Islet of Langerhans (tissue), 1 donor: Measurements from ENCODE around the gene SMIM24.
"Not testable (repeated sequence)": the region's sequence is repeated elsewhere in the genome, so short reads cannot be mapped to it uniquely, and the experiment has no call there.

Source experiments
- FAIRE-seq: peaks from one replicate; lab custom pipeline; 2011; peaks lifted over from hg19 to GRCh38; lab: Jason Lieb, UNC

Gene SMIM24

DNA sequence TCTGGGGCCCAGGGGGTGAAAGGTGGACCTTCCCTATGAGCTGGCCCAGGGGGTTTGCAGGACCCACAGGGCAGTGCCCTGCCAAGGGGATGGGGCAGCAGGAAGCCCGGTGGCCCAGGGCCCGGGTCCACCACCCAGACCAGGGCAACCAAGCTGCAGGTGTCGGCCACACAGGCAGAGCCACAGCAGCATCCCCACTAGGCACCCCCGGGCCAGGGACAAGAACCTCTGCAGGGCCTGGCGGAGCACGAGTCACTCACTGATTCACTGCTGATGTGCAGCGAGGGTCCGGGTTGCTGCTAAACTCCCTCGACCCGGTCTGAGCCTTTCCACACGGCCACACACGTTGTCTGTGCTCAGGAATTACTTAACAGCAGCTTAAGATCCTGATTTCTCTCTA, 34.6 kb upstream of the SMIM24 start:
- FAIRE-seq = no peak

DNA sequence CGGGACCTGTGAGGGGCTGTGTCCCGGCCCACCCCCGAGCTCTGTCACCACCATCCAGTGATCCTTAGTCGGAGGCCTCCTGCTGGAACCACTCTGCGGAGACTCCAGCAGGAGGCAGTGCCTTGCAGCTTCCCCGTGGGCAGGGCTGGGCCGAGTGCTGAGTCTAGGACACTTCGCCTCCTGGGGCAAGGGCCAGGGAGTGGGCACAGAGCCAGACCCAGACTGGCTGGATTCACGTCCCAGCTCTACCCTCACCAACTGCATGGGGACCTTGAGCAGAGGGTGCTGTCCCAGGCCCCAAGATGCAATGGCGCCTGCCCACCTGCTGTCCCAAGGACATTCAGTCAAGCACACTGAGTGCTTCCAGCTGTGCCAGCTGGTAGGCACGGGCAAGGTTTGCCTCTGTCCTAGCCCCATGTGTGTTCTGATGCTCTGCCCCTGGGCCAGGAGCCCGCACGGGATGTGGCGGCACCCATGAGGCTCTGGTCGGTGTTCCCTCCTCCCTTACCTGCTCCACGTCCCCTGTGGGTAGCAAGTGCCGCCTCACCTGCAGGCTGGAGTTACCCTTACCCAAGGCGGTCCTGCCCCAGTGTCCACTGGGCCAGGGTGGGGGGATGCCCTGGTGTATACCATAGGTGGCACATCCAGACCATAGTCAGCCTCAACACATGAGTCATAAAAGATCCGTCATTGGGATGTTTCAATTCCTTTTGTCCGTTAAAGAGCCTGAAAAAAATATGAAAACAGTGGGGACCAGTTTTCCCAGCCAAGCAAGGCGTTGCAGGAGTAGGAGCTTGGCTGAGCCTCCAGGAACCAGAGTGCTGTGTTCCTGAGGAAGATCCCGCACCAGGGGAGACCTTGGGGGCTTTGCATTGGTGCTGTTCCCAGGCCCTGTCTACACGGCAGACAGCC, 33.2 kb upstream of the SMIM24 start:
- no peak for FAIRE-seq

DNA sequence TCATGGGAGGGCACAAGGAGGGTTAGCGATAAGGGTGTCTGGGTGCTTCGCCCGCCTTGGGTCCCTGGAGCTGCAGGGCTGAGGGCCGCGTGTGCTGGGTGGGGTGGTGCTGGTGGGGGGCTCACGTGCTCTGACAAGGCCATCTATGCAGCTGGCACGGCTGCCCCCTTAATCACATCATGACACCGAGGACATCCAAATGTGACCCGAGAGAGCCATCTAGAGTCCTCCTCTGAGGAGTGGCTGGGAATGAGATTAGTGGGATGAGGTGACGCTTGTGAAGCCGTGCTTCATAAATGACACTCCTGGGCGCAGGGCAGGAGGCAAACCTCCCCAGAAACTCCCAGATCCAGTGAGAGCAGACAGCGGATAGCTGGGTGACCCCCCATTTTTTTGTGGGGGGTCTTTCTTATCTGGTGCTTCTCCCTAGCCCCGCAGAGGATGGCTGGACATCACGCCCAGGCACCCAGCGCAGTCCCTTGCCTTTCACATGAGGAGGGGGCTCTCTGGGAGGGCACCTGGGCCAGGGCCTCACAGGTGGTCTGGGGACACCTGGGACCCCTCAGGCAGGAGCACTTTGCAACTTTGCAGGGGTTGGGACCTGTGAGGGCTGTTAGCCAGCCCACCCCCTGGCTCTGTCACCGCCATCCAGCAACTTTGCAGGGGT, 32.4 kb upstream of the SMIM24 start:
- no peak for FAIRE-seq

DNA sequence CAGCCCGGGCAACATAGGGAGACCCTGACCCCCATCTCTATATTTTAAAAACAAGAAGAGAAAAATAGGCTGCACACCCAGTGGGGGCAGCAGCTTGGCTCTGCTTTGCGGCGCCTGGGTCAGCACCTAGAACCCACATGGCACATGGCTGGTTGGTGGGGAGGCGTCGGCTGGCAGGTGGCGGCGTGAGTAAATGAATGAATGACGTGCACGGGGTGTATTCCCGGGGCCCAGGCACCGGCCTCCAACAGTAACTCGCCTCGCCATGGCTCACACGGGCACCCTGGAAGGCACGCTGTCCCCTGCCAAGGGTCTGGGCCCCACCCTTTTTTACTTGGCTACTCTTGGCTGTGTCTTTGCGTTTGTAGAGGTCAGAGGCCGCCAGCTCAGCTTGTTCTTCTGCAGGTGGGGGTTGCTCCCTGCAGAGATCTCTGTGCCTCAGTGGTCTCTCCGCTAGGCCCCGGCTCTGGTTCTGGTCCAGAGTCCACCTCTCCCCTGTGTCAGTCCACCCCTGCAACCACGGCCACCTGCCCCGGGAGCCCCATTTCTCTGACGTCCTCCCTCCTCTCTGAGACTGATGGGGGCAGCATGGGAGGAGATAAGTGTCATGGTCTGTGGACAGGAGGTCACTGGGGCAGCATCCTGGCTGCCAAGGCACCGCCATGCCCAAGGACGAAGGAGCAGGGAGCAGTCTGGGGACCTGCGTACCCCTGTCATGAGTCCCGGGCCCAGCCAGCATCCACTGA, 31.4 kb upstream of the SMIM24 start:
- no peak for FAIRE-seq

DNA sequence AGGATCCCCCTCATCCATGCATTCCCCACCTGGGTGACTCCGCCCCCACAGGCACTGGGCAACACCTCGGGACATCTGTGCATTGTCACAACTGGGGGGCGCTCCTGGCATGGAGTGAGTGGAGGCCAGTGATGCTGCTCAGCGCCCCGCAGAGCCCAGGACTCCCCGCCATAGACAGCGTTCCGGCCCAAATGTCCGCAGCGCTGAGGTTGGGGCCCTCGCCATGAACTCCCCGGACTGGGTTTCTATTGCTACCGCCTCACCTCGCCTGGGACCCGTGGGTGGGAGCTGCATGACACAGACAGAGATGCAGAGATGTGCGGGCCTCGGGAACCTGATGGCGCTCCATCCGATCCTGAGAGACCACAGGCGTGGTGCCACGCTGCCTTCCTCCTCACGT, 30.4 kb upstream of the SMIM24 start:
- FAIRE-seq = no peak

DNA sequence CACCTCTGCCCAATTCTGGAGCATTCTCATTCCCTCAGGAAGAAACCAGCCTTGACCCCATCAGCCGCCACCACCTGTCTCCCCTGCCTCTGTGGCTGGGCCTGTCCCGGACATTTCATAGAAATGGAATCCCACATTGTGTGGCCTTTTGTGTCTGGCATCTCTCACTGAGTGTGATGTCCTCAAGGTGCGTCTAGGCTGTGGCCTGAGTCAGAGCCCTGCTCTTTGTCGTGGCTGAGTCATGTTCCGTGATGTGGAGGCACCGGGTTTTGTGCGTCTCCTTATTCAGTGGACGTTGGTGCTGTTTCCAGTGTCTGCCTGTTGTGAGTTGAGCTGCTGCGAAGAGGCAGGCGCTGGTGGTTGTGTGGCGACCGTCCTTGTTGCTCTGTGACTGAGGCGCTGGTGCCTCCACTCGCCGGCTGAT, 29.3 kb upstream of the SMIM24 start:
- FAIRE-seq = no peak

DNA sequence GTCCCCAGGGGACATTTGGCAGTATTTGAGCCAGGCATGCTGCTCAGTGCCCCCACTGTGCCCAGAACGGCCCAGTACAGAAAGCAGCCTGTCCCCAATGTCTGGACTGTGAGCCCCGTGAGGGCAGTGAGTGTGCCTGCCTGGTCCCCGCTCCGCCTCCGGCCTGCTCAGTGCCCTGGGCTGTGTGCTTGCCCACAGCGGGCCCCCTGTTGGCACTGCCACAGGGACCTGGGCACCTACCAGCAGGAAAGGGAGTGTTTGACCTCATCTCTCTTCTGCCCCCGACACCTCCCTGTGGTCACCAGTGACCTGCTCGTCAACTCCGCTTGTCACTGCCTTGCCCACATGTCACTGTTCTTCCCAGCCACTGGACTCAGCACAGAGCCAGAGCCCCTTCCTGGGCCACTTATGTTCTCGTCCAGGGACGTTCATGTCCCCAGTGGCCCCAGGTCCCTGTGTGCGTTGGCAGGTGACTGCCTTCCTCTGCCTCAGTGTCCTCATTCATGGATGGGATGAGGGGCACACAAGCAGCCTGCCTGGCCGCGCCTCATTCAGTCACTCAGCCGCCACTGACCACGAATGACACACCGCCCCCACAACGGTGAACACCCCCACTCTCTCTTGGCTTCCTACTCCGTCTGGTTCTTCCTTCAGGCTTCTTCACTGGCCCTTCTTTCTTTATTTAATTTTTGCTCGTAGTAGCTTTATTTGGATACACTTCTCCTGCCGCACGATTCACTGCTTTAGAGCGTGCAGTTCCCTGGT, 28.6 kb upstream of the SMIM24 start:
- FAIRE-seq = no peak

DNA sequence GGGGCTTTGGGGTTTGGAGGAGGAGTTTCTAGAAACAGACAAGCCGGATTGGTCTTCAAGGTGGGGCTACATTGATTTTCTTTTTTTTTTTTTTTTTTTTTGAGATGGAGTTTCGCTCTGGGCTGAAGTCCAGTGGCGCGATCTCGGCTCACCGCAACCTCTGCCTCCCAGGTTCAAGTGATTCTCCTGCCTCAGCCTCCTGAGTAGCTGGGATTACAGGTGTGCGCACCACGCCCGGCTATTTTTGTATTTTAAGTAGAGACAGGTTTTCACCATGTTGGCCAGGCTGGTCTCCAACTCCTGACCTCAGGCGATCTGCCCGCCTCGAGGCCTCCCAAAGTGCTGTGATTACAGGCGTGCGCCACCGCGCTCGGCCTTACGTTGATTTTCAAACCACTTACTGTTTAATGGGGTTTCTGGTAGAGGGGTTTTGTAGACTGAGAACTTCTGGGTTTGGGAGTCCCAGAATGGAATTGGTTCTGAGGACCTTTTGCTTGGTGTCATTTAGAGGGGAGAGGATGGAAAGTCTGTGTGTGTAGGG, 27.9 kb upstream of the SMIM24 start:
- FAIRE-seq = not testable (repeated sequence)

DNA sequence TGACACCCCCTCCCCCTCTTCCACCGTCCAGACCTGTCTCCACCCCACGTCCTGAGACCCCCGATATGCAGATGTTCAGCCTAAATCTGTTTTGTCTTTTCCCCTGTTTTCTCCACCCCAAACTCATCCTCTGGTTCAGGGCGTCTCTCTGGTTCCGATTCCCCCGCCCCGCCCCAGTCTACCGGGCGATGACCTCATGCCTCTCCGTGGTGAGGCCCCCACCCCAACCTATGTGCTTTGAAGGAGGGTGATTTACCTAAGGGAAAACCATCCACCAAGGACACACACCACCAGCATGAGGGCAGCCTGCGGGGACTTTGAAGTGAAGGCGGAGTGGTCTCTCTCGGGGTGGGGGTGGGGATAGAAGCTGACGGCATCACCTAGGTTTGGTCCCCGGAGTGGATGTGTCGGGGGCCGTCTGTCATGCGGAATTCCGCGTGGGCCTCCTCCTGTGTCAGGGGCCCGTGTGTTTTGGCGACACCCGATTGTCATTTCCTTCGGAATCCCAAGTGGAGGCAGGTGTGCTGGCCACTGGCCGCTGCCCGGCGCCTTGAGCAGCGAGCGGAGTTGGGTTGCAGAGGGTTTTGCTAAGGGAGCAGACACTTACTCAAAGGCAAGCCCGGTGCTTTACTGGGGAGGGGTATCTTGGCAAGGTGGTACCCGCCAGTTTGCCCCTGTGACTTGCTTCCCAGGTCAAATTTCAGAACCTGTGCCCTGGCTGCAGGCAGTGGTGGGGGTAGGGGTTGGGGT, 27.2 kb upstream of the SMIM24 start:
- FAIRE-seq = no peak

DNA sequence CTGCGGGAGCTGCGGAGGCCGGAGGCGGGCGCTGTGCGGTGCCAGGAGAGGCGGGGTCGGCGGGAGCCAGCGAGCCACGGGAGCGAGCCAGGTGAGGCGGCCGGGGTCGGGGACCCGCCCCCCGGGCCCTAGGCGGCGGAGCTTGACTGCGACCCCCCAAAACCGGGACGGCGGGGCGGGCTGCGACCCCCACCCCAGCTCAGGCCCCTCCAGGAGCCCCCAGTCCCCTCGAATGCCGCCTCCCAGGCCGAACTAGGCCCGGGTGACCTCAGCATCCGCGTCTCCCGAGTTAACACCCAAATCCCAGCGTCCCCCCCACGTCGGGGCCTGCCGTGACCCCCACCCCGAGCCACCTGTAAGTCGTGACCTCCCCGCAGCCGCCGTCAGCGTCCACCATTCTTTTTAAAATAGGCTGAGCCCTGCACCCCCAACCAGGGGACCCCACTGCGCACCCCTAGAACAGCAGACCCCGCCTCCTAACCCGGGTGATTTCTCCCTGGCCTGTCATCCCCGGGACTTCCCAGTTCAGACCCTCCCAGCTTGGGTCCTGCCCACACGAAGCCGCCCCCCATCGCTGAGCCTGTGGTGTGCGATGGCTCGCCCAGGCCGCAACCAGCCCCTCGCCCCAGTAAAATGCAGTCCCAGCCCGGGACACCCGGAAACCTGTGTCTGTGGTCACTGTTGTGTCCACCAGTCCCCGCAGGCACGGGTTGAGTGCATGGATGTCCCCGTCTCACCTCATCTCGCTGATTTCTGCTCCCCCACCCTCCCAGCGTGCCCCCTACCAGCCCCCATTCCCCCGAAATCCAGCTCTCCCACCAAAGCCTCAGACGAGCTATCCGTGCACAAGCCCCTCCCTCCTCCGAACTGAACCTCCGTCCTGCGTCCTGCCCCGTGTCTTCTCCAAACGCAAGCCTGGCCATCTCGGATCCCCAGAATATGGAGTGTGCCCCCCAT, 26.3 kb upstream of the SMIM24 start:
- FAIRE-seq = no peak

DNA sequence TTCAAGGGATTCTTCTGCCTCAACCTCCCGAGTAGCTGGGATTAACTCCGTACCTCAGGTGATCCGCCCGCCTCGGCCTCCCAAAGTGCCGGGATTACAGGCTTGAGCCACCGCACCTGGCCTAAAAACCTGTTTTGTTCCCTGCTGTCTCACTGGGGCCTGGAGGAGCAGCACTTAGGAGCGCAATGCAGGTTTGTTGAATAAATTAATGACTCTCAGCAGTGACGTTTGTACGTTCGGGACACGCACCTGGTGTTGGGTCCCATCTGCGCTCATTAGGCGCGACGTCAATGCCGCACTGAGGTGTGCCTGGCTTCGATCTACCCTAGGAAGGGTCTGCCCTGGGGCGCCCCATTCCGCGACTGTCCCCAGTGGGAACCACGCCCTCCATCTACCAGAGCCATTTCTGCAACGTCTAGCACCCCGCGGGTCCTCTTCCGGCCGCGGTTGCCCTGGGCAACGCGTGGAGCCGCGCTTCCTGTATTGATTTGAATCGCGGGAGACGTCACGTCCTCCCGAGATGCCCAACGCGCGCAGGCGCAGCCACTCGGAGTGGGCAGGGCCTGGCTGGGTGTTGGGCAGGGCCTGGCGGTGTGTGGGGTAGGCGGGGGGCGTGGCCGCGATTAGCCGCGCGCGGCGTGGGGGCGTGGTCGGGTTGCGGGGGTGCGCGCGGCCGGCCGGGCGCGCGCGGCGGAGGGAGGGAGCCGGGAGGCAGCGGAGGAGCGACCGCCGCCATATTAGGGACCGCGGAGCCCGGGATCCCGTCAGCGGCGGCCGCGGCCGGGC, 25.5 kb upstream of the SMIM24 start, which contains the start of gene FZR1:
Gene FZR1 (plus strand): TSS at position 714 of the 786 bp plus-strand sequence. CDS start 16,679 bp downstream, outside the sequence.
- no peak for FAIRE-seq

DNA sequence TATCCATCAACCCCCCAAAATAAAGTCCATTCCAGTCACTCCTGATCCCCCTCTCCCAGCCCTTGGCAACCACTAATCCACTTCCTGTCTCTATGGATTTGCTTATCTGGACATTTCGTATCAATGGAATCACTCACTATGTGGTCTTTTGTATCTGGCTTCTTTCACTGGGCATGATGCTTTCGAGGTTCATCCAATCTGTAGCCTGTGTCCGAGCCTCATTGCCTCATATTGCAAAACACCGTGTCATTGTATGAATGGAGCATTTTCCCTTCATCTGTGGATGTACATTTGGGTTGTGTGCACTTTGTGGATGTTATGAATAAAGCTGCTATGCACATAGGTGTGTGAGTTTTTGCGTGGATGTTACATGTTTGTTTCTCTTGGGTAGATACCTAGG, 24.4 kb upstream of the SMIM24 start:
- FAIRE-seq = no peak

DNA sequence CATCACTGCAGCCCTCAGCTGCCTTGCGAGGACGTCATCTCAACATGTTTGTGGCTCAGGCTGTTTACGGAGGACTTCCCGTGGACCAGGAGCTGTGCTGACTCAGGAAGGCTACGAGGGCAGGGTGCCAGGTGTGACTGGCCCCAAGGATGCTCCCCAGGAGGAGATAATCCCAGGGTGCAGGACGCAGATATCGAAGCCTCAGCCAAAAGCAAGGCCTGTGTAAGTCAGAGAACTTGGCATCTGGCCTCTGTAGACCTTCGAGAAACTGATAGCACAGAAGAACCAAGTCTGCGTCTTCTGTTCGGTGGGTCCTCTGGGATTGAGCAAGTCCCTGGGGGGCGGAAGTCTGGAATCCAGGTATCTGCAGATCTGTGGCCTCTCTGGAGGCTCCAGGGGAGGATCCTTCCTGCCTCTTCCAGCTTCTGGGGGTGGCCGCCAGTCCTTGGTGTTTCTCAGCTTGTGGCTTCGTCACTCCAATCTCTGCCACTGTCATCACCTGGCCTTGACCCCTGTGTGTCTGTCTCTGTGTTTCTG, 22.8 kb upstream of the SMIM24 start:
- no peak for FAIRE-seq

DNA sequence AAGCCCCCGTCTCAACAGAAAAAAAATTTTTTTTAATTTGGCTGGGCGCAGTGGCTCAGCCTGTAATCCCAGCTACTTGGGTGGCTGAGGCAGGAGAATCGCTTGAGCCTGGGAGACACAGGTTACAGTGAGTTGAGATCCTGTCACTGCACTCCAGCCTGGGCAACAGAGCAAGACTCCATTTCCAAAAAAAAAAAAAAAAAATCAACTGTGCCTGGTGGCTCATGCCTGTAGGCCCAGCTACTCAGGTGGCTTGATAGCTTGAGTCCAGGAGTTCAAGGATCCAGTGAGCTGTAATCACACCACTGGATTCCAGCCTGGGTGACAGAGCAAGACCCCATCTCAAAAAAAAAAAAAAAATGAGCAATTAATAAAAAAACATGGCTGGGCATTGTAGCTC, 21.5 kb upstream of the SMIM24 start:
- FAIRE-seq = no peak

DNA sequence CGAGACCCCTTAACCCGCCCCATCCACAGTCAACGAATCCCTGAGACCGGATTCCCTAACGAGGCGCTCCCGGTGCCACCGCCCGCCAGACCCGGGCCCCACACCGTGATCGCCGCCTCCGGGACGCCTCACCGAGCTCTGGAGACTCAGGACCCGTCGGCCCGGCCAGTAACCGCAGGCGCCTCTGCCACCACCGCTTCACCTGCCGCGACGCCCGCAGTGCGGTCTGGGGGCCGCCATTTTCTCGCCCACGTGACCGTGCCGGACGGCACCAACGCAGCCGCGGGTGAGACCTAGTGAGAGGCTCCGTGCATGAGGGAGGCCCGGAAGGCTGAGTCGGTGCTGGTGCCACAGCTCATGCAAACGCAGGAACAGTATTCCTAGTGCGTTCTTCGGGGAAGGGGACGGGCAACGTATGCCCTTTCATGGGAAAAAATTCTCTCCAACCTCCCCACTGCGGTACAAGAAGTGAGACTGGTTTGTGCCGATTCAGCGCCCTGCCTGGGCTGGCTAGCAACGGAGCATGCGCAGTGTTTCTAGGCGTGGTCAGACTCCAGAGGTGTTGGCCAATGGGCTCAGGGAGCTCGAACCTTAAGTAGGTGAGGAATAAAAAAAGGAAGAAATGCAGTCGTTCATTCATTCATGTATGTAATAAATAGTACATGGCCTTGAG, 20.2 kb upstream of the SMIM24 start, which contains the start of gene DOHH:
Gene DOHH (minus strand): TSS at position 246 of the 673 bp plus-strand sequence. CDS start 3,860 bp downstream, outside the sequence.
- FAIRE-seq = peak; percentile 92

DNA sequence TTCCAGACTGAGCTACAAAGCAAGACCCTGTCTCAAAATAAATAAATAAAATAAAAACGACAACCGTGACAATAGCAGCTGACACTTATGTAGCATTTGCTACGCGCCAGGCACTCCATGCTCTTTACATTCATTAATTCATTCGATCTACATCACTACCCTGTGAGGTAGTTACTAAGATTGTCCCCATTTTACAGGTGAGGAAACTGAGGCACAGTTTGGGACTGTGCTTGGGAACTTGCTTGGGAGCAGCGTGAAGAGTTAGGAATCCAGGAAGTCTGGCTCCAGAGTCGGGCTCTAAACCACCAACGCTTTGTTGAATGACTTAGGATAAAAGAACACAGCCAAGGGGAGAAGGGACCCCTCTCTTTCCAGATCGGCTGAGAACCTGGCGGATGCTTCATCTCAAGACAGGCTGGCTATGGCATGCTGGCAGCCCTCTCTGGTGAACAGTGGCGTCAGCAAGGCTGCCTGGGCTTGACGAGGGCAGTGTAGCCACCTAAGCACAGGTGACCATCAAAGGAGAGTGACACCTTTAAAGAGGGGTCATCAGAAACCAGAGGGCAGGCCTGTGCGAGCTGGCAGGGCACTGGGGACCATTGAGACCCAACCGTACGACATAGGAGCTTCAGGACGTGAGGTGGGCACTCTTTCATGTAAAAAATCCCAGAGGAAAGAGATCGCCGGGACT, 19.6 kb upstream of the SMIM24 start:
- FAIRE-seq = no peak

DNA sequence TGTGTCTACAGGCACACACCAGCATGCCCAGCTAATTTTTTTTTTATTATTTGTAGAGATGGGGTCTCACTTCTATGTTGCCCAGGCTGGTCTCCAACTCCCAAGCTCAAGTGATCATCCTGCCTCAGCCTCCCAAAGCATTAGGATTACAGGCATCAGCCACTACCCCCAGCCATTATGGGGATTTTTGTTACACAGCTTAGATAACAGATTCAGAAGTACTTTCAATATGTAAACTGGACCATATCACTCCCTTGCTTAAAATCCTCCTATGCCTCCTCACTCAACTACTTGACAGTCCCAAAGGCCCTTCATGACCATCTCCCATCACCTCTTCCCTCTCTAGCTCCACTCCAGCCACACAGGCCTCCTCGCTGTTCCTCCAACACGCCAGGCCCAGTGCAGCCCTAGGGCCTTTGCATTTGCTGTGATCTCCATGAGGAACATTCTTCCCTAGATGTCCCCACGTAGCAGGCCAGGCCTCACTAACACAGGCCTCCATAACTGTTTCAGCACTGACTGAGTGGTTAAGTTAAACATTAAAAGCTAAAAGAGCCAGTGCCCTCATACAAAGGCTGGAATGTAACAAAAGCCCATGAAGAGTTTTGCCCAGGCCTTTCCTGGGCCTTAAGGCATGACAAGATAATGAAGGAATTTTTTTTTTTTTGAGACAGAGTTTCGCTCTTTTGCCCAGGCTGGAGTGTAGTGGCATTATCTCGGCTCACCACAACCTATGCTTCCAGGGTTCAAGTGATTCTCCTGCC, 17.6 kb upstream of the SMIM24 start:
- FAIRE-seq = no peak
